Measurements from ENCODE around the gene OXLD1.

GRCh38 chr17:81701288-81702071 lies 35.1 kb upstream of the OXLD1 start:
- TF ChIP-seq TARDBP (IDR thresholded peaks at IDR 0.05), result no peak
- TF ChIP-seq FOXK2 (IDR thresholded peaks at IDR 0.05), result no peak
- TF ChIP-seq HDGF (IDR thresholded peaks at IDR 0.05; ENCODE audit: borderline replicate concordance), result no peak
- no peak for TF ChIP-seq L3MBTL2 (conservative IDR thresholded peaks at IDR 0.05)
- TF ChIP-seq ZNF384 (IDR thresholded peaks at IDR 0.05), result no peak

All from HEK293T (cell line).